Chondrocyte (in vitro differentiated cells): Measurements from ENCODE around the gene CAPN7. TPM values are rescaled to one million over a fixed set of nuclear protein-coding genes. Genes with fewer than 3 reads are reported as not detected.
A peak's percentile ranks its signal among the peaks of the same experiment; 100 is the strongest.

Experiments used
- DNase-seq: peaks from one replicate; pipeline ENCODE4 v3.0.0; 2021; ENCODE audit warnings: mixed read lengths, low spot score
- H3K27ac Mint-ChIP-seq: one replicate; pipeline ENCODE4 v1.8.0; 2021; ENCODE audit warnings: mild to moderate bottlenecking, moderate library complexity, mixed read lengths; ENCODE audit not compliant: unreplicated experiment
- H3K27me3 Mint-ChIP-seq: 2 replicates; pipeline ENCODE4 v1.8.0; 2021; ENCODE audit warnings: low read depth, mixed read lengths
- H3K36me3 Mint-ChIP-seq: 2 replicates; pipeline ENCODE4 v1.8.0; 2021; ENCODE audit warnings: low read depth, mixed read lengths
- H3K4me1 Mint-ChIP-seq: 2 replicates; pipeline ENCODE4 v1.8.0; 2021; ENCODE audit warnings: low read depth, mild to moderate bottlenecking, mixed read lengths
- H3K4me3 Mint-ChIP-seq: one replicate; pipeline ENCODE4 v1.8.0; 2021; ENCODE audit warnings: mild to moderate bottlenecking, moderate library complexity, mixed read lengths; ENCODE audit not compliant: unreplicated experiment
- H3K9me3 Mint-ChIP-seq: 2 replicates; pipeline ENCODE4 v1.8.0; 2021; ENCODE audit warnings: low read depth, mixed read lengths
- total RNA-seq: library from RNA; stranded (reverse); gene quantifications from 3 replicates; pipeline ENCODE4 v1.2.1, GENCODE V29; 2021
- TF ChIP-seq, protein P1 (sequence below): fragments of 200-600 bp; sonication (generic); IDR thresholded peaks from 2 replicates; pipeline ENCODE4 v1.5.0; 2021; ENCODE audit warnings: antibody characterized with exemption, mild to moderate bottlenecking, moderate library complexity

CAPN7 gene
- total RNA-seq, 1 donor from 2014 or later, result 47.2 TPM

DNA sequence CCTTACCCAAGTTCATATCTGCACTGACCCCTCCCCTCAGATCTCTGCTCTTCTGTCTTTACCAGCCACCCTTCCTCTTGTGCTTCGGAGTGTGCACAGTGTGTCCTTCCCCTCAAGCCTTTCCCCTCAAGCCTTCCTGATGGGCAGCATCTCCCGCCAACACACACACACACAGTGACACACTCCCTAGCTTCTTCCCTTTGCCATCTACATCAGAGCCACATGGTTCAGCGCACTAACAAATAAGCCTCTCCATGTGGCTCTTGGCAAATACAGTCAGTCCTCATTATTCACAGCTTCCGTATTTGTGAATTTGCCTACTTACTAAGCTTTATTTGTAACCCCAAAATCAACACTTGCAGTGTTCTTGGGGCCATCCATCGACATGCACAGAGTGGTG lies 88.9 kb downstream of the CAPN7 start:
- TF ChIP-seq, protein P1, sequence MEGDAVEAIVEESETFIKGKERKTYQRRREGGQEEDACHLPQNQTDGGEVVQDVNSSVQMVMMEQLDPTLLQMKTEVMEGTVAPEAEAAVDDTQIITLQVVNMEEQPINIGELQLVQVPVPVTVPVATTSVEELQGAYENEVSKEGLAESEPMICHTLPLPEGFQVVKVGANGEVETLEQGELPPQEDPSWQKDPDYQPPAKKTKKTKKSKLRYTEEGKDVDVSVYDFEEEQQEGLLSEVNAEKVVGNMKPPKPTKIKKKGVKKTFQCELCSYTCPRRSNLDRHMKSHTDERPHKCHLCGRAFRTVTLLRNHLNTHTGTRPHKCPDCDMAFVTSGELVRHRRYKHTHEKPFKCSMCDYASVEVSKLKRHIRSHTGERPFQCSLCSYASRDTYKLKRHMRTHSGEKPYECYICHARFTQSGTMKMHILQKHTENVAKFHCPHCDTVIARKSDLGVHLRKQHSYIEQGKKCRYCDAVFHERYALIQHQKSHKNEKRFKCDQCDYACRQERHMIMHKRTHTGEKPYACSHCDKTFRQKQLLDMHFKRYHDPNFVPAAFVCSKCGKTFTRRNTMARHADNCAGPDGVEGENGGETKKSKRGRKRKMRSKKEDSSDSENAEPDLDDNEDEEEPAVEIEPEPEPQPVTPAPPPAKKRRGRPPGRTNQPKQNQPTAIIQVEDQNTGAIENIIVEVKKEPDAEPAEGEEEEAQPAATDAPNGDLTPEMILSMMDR, result no peak
- Mint-ChIP-seq H3K36me3 (no peaks in the 10 kb centered on the region), H3K27ac (no peak overlapping the region), H3K4me3 (no peak overlapping the region), H3K9me3 (peaks cover 4% of the 10 kb centered on the region), H3K27me3 (no peaks in the 10 kb centered on the region), H3K4me1 (peaks cover 16% of the 10 kb centered on the region)
- DNase-seq, result no peak

DNA sequence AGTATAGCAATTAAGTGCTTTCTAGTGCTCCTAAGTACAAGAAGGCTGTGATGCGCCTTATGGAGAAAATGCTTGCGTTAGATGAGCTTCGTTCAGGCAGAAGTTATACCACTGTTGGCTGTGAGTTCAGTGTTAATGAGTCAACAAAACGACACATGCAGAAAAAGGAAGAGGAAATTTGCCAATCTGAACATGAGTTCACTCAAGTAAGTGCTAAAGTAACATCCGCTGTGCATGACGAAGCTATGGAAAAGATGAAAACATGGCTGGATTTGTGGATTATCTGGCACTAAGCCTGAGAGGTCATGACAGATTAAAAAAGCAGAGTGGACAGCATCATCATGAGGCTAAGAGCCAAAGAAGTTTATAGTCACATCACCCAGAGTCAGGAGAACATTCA lies 89.5 kb downstream of the CAPN7 start:
- H3K27me3 Mint-ChIP-seq, result no peaks in the 10 kb centered on the region
- H3K4me3 Mint-ChIP-seq, result no peak overlapping the region
- no peaks in the 10 kb centered on the region for H3K36me3 Mint-ChIP-seq
- no peak overlapping the region for H3K27ac Mint-ChIP-seq
- TF ChIP-seq, protein P1, result no peak
- no peak for DNase-seq
- H3K9me3 Mint-ChIP-seq, result peaks cover 4% of the 10 kb centered on the region
- peaks cover 16% of the 10 kb centered on the region for H3K4me1 Mint-ChIP-seq

- Mint-ChIP-seq H3K27me3 (no peaks in the 10 kb centered on the region), H3K9me3 (peaks cover 4% of the 10 kb centered on the region), H3K36me3 (peaks cover 4% of the 10 kb centered on the region), H3K4me3 (no peak overlapping the region), H3K4me1 (peaks cover 11% of the 10 kb centered on the region), H3K27ac (no peak overlapping the region)
- no peak for DNase-seq
- TF ChIP-seq, protein P1, result no peak
These were observed 91.7 kb downstream of the CAPN7 start for GRCh38 chr3:15297608-15298350.

DNA sequence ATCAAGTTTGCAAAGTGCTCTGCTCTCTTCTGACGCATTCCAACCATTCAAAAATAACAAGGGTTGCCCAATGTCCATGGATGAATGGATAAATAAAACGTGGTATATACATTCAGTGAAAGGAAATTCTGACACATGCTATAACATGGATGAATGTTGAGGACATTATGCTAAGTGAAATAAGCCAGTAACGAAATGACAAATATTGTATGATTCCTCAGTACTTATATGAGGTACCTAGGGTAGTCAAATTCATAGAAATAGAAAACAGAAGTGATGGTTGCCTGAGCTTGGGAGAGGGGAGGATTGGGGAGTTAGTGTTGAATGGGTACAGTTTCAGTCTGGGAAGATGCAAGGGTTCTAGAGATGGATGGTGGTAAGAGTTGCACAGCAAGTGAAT lies 92.5 kb downstream of the CAPN7 start:
- H3K36me3 Mint-ChIP-seq, result peaks cover 6% of the 10 kb centered on the region

DNA sequence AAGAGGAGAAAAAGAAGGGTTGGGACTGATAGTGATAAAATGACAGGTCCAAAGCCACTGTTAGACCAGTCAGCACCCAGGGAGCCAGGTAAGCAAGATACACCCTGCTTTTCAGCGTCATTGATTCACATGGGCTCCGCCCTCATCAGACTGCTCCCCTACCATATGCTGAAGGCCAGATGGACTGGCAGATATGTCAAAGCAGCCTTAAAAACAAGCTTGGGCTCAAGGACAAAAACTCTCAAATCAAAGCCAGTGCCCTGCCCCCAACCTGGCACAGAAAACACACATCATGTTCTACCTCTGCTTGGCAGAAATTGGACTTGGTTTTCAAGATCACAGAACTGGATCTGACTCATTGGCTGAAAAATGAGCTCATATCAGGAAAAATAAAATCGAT lies 93.0 kb downstream of the CAPN7 start:
- TF ChIP-seq, protein P1, result no peak
- Mint-ChIP-seq H3K27me3 (no peaks in the 10 kb centered on the region), H3K27ac (no peak overlapping the region), H3K36me3 (peaks cover 6% of the 10 kb centered on the region), H3K4me3 (no peak overlapping the region), H3K9me3 (peaks cover 4% of the 10 kb centered on the region), H3K4me1 (peaks cover 6% of the 10 kb centered on the region)
- no peak for DNase-seq

More for the DNA sequence above, 92.5 kb downstream of the CAPN7 start:
- H3K9me3 Mint-ChIP-seq, result peaks cover 4% of the 10 kb centered on the region
- H3K4me3 Mint-ChIP-seq, result no peak overlapping the region
- peak overlapping the region; percentile 1 for H3K27ac Mint-ChIP-seq
- peaks cover 6% of the 10 kb centered on the region for H3K4me1 Mint-ChIP-seq
- no peaks in the 10 kb centered on the region for H3K27me3 Mint-ChIP-seq
- DNase-seq, result no peak
- TF ChIP-seq, protein P1, result no peak
